ENCODE data around the gene KCTD2. TPM values are rescaled to one million over a fixed set of nuclear protein-coding genes. Genes with fewer than 3 reads are reported as not detected.

The KCTD2 gene
- polyA plus RNA-seq, 1 of the 3 experiments (the other 2 are of a cell fraction), result 27.5 TPM

DNA sequence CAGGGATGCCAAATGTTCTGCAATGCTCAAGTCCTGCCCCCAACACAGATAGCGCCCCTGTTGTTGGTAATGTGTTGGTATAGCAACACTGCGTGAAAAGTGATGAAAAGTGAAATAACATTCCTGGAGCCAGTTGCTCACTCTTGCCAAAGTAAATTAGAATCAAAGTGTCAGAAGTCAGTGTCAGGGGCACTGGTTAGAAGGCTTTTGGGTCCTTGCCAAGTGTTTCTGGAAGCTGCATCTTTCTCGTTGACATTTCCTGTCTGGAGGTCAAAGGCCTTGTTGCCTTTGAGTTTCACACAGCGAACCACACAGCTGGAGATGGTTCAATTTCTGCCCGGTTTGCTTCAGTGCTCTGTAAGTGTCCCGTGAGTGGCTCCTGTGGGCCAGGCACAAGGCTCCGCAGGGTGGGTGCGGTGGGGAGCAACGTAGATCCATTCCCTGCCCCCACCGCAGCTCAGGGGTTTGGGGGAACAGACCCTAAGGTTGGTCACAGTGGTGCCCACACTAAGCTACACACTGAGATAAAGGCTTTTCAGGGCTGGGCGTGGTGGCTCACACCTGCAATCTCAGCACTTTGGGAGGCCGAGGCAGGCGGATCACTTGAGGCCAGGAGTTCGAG is 37.1 kb downstream of the KCTD2 start:
- ChIA-PET POLR2A (no interaction called here), CTCF (interaction anchor here (0.6 to 1.6 kb wide), 8 partner anchors 8 to 239 kb away, joined by 3 to 5 read pairs (median 3); no protein-coding TSS in a partner anchor)
- peak; percentile 50; the same call in 1 of the 2 replicates for TF ChIP-seq PBX3 (IDR thresholded peaks at IDR 0.05)
- no peak for TF ChIP-seq MEF2A (IDR thresholded peaks at IDR 0.05; ENCODE audit: borderline replicate concordance, low read depth)
- peak; percentile 32; the same call in 1 of the 2 replicates for TF ChIP-seq NFIC (IDR thresholded peaks at IDR 0.05; ENCODE audit: borderline replicate concordance)
- Histone ChIP-seq H2AFZ (ENCODE audit: low read depth) (no peak overlapping the region), H4K20me1 (ENCODE audit: insufficient read depth) (no peaks in the 10 kb centered on the region), H3K79me2 (ENCODE audit: insufficient read depth) (no peaks in the 10 kb centered on the region), H3K4me1 (ENCODE audit: control insufficient read depth in 1 of 2, insufficient read depth in 2 of 2, low read depth in 1 of 2, low read length in 1 of 2) (peaks cover 5 to 7% of the 10 kb centered on the region in 2 experiments; a peak in 3 of 4 replicates), H3K9me2 (no peaks in the 10 kb centered on the region), H3K27ac (ENCODE audit: low read depth in 2 of 2, low read length in 1 of 2) (no peak overlapping the region), H3K4me3 (ENCODE audit: low read depth in 2 of 2, low read length in 1 of 2) (no peak overlapping the region), H3K9ac (no peak overlapping the region), H3F3A (replicated peaks; ENCODE audit: insufficient read depth) (no peaks in the 10 kb centered on the region), H3K9me3 (no peaks in the 10 kb centered on the region), H3K36me3 (replicated peaks in 1 of 2; ENCODE audit: control insufficient read depth in 1 of 2, insufficient read depth in 2 of 2, low read length in 1 of 2) (no peaks in the 10 kb centered on the region), H3K27me3 (ENCODE audit: insufficient read depth) (no peaks in the 10 kb centered on the region), H3K4me2 (no peak overlapping the region)
- DNase-seq, result peak; percentile 60
- WGBS (ENCODE audit: low lambda C conversion rate), result 62% methylated on average over 11 of the region's 14 CpGs

GRCh38 chr17:75086496-75087181 is 39.6 kb downstream of the KCTD2 start:
- Histone ChIP-seq H3K4me1 (ENCODE audit: control insufficient read depth in 1 of 2, insufficient read depth in 2 of 2, low read depth in 1 of 2, low read length in 1 of 2) (peaks cover 0 to 10% of the 10 kb centered on the region in 2 experiments; a peak in 1 of 4 replicates), H3K27me3 (ENCODE audit: insufficient read depth) (no peaks in the 10 kb centered on the region), H3K79me2 (ENCODE audit: insufficient read depth) (no peaks in the 10 kb centered on the region), H3K36me3 (replicated peaks in 1 of 2; ENCODE audit: control insufficient read depth in 1 of 2, insufficient read depth in 2 of 2, low read length in 1 of 2) (no peaks in the 10 kb centered on the region), H3K9ac (no peak overlapping the region), H3K27ac (ENCODE audit: low read depth in 2 of 2, low read length in 1 of 2) (no peak overlapping the region), H2AFZ (ENCODE audit: low read depth) (no peak overlapping the region), H3K4me3 (ENCODE audit: low read depth in 2 of 2, low read length in 1 of 2) (no peak overlapping the region), H3K4me2 (no peak overlapping the region), H3F3A (replicated peaks; ENCODE audit: insufficient read depth) (no peaks in the 10 kb centered on the region), H4K20me1 (ENCODE audit: insufficient read depth) (no peaks in the 10 kb centered on the region), H3K9me2 (no peaks in the 10 kb centered on the region), H3K9me3 (no peaks in the 10 kb centered on the region)
- POLR2A ChIA-PET, result no interaction called here
- DNase-seq, result no peak
- WGBS (ENCODE audit: low lambda C conversion rate), result 80% methylated on average over 15 of the region's 15 CpGs
- CTCF ChIA-PET, result interaction anchor here (0.9 to 1.3 kb wide), 2 partner anchors 18 to 28 kb away, joined by 4 read pairs; no protein-coding TSS in a partner anchor
- TF ChIP-seq CHD2 (IDR thresholded peaks at IDR 0.05; ENCODE audit: low read length, partially characterized antibody) (no peak), MXI1 (IDR thresholded peaks at IDR 0.05; ENCODE audit: low read depth, low read length) (no peak), NRF1 (IDR thresholded peaks at IDR 0.05; ENCODE audit: low read depth, low read length) (no peak), TAF1 (IDR thresholded peaks at IDR 0.05; ENCODE audit: borderline replicate concordance, low read depth, low read length) (no peak), TEAD4 (IDR thresholded peaks at IDR 0.05; ENCODE audit: borderline replicate concordance, insufficient read depth) (no peak), GATA2 (CRISPR knock-in tag; IDR thresholded peaks at IDR 0.05) (no peak), SIN3A (IDR thresholded peaks at IDR 0.05; ENCODE audit: borderline replicate concordance, low read depth, low read length) (no peak), RXRA (IDR thresholded peaks at IDR 0.05; ENCODE audit: borderline replicate concordance, low read depth) (no peak), FOSL2 (IDR thresholded peaks at IDR 0.05; ENCODE audit: borderline replicate concordance, low read depth) (no peak), TCF12 (IDR thresholded peaks at IDR 0.05) (no peak), MEF2A (IDR thresholded peaks at IDR 0.05; ENCODE audit: borderline replicate concordance, low read depth) (no peak), RAD21 (IDR thresholded peaks at IDR 0.05; ENCODE audit: low read length) (no peak), USF1 (IDR thresholded peaks at IDR 0.05; ENCODE audit: borderline replicate concordance, low read depth) (no peak)
- TF ChIP-seq, protein P1, sequence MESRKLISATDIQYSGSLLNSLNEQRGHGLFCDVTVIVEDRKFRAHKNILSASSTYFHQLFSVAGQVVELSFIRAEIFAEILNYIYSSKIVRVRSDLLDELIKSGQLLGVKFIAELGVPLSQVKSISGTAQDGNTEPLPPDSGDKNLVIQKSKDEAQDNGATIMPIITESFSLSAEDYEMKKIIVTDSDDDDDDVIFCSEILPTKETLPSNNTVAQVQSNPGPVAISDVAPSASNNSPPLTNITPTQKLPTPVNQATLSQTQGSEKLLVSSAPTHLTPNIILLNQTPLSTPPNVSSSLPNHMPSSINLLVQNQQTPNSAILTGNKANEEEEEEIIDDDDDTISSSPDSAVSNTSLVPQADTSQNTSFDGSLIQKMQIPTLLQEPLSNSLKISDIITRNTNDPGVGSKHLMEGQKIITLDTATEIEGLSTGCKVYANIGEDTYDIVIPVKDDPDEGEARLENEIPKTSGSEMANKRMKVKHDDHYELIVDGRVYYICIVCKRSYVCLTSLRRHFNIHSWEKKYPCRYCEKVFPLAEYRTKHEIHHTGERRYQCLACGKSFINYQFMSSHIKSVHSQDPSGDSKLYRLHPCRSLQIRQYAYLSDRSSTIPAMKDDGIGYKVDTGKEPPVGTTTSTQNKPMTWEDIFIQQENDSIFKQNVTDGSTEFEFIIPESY (IDR thresholded peaks at IDR 0.05; ENCODE audit: borderline replicate concordance, low read depth), result no peak
